Endothelial cell of umbilical vein (primary cell): ENCODE results near the gene KPNA5. TPM values are rescaled to one million over a fixed set of nuclear protein-coding genes. Genes with fewer than 3 reads are reported as not detected.

Experiments
- Bru-seq: library from RNA; stranded (reverse); fragments of 400-500 nt; gene quantifications from one replicate; lab custom pipeline; 2021; lab: Mats Ljungman, UMichigan
- BruChase-seq, 2 experiments: library from RNA; stranded (reverse); fragments of 400-500 nt; gene quantifications; one replicate each; lab custom pipeline; 2021; lab: Mats Ljungman, UMichigan
- BruUV-seq: library from RNA; stranded (reverse); fragments of 400-500 nt; replicated peaks from 2 replicates; lab custom pipeline; 2021; lab: Mats Ljungman, UMichigan
- CTCF ChIA-PET: fragments of 300-600, 350-600 bp; sonication (Branson Sonifier 250); formaldehyde crosslinking; loops from one replicate; lab custom pipeline; 2021; ENCODE audit warnings: antibody characterized with exemption, inconsistent platforms; lab: Charles Lee
- POLR2A ChIA-PET: fragments of 300-600, 350-600 bp; sonication (Branson Sonifier 250); formaldehyde crosslinking; loops from one replicate; lab custom pipeline; 2021; ENCODE audit warnings: antibody characterized with exemption, inconsistent platforms; lab: Charles Lee
- DNase-seq: peaks from one replicate; pipeline ENCODE4 v3.0.0-alpha.2; 2011; ENCODE audit warnings: low read depth, low spot score
- FAIRE-seq: peaks from 2 replicates; lab custom pipeline; 2011; peaks lifted over from hg19 to GRCh38; lab: Jason Lieb, UNC
- H2AFZ ChIP-seq: 2 replicates; pipeline ENCODE4 v1.6.0; 2012; ENCODE audit warnings: low read depth, low read length, control low read depth, inconsistent platforms
- H3K27ac ChIP-seq: 2 replicates; pipeline ENCODE4 v1.5.1; 2011; ENCODE audit warnings: low read depth, mild to moderate bottlenecking, control low read depth, low read length, moderate library complexity; ENCODE audit not compliant: insufficient read depth
- H3K27me3 ChIP-seq, 2 experiments: 2 replicates each; pipeline versions ENCODE4 v1.6.0 to v1.6.1; 2011; ENCODE audit warnings: low read length in 2 of 2, mixed read lengths in 1 of 2; ENCODE audit not compliant: control insufficient read depth in 2 of 2, insufficient read depth in 2 of 2
- H3K36me3 ChIP-seq, 2 experiments: 2 replicates in 1 of 2; 3 replicates in 1 of 2; pipeline ENCODE4 v1.5.1; 2011; ENCODE audit warnings: low read length in 2 of 2, mild to moderate bottlenecking in 1 of 2, moderate library complexity in 1 of 2; ENCODE audit not compliant: control insufficient read depth in 2 of 2, insufficient read depth in 2 of 2; ENCODE audit errors: extremely low read depth in 1 of 2
- H3K4me1 ChIP-seq: 3 replicates; pipeline ENCODE4 v1.5.1; 2011; ENCODE audit warnings: mild to moderate bottlenecking, low read length; ENCODE audit not compliant: control insufficient read depth, insufficient read depth; ENCODE audit errors: extremely low read depth
- H3K4me2 ChIP-seq: 2 replicates; pipeline ENCODE4 v1.6.1; 2011; ENCODE audit warnings: low read length, control low read depth, mixed read lengths; ENCODE audit not compliant: insufficient read depth
- H3K4me3 ChIP-seq, 3 experiments: fragments of 200-600 bp in 1 of 3; sonication (generic), shearing (Covaris generic) in 1 of 3; replicated peaks in 1 of 3; 2 replicates each; pipeline ENCODE4 v1.5.1; 2011 to 2016; ENCODE audit warnings: control low read depth in 3 of 3, low read length in 3 of 3, mild to moderate bottlenecking in 2 of 3, inconsistent platforms in 1 of 3, low read depth in 1 of 3, moderate library complexity in 1 of 3; ENCODE audit not compliant: insufficient read depth in 1 of 3
- H3K79me2 ChIP-seq: 2 replicates; pipeline ENCODE4 v1.6.0; 2012; ENCODE audit warnings: low read length, inconsistent platforms; ENCODE audit not compliant: control insufficient read depth, insufficient read depth
- H3K9ac ChIP-seq: replicated peaks from 2 replicates; pipeline ENCODE3; 2011; ENCODE audit warnings: low read length, control low read depth; ENCODE audit not compliant: insufficient read depth; ENCODE audit errors: extremely low read depth
- H3K9me1 ChIP-seq: replicated peaks from 3 replicates; pipeline ENCODE4 v1.6.0; 2011; ENCODE audit warnings: mild to moderate bottlenecking, low read length; ENCODE audit not compliant: control insufficient read depth, insufficient read depth; ENCODE audit errors: extremely low read depth
- H3K9me3 ChIP-seq: replicated peaks from 2 replicates; pipeline ENCODE4 v1.5.1; 2012; ENCODE audit warnings: low read length, inconsistent platforms; ENCODE audit not compliant: control insufficient read depth, insufficient read depth
- H4K20me1 ChIP-seq: replicated peaks from 2 replicates; pipeline ENCODE3; 2011; ENCODE audit warnings: mild to moderate bottlenecking, low read length; ENCODE audit not compliant: control insufficient read depth, insufficient read depth; ENCODE audit errors: extremely low read depth
- EZH2 ChIP-seq: IDR thresholded peaks from 2 replicates; pipeline ENCODE4 v1.6.1; 2012; ENCODE audit warnings: borderline replicate concordance, low read depth, mild to moderate bottlenecking, moderate library complexity, low read length, inconsistent platforms; ENCODE audit not compliant: severe bottlenecking
- FOS ChIP-seq: IDR thresholded peaks from 2 replicates; pipeline ENCODE4 v1.6.1; 2011; ENCODE audit warnings: mild to moderate bottlenecking, low read length, moderate library complexity, borderline replicate concordance; ENCODE audit not compliant: insufficient read depth
- GATA2 ChIP-seq: IDR thresholded peaks from 2 replicates; pipeline ENCODE4 v1.7.0; 2011; ENCODE audit warnings: low read depth, mild to moderate bottlenecking, moderate library complexity, mixed read lengths, low read length; ENCODE audit not compliant: insufficient read length, insufficient read depth
- JUN ChIP-seq: IDR thresholded peaks from 2 replicates; pipeline ENCODE4 v1.6.1; 2011; ENCODE audit warnings: borderline replicate concordance, low read depth; ENCODE audit not compliant: insufficient read length, insufficient read depth
- MAX ChIP-seq: IDR thresholded peaks from 2 replicates; pipeline ENCODE4 v1.6.1; 2011; ENCODE audit not compliant: insufficient read depth, insufficient read length
- MYC ChIP-seq: IDR thresholded peaks from one replicate; pipeline ENCODE4 v1.6.1; 2011; ENCODE audit warnings: mild to moderate bottlenecking, low read depth, low read length
- POLR2A ChIP-seq: IDR thresholded peaks from 2 replicates; pipeline ENCODE4 v1.6.1; 2012; ENCODE audit warnings: low read depth, mild to moderate bottlenecking, control low read depth, low read length
- POLR2AphosphoS5 ChIP-seq: IDR thresholded peaks from 2 replicates; pipeline ENCODE4 v1.6.1; 2012; ENCODE audit warnings: low read depth, mild to moderate bottlenecking, control low read depth, low read length, moderate library complexity; ENCODE audit not compliant: insufficient read depth
- dilution Hi-C: fragments of 300-500 bp; cut with MboI; formaldehyde crosslinking; loops from one replicate; pipeline ENCODE4 v1.15.0; 2019; ENCODE audit warnings: low sequenced_read_pairs; ENCODE audit not compliant: extremely low pct_ligation_motif_present
- intact Hi-C: fragments of 100-400 bp; cut with micrococcal nuclease; formaldehyde crosslinking; loops from one replicate; pipeline ENCODE4 v1.10.0; 2022
- long read RNA-seq: library from polyadenylated mRNA; stranded (forward); transcript quantifications from one replicate; pipeline ENCODE4 v2.0.0, GENCODE V29; 2021
- polyA minus RNA-seq, 3 experiments: library from RNA; depleted of rRNA, polyadenylated mRNA; stranded (reverse); fragments of >200 nt; gene quantifications; 1 replicate in 1 of 3; 2 replicates in 2 of 3; pipeline ENCODE4 v1.2.3, GENCODE V29; 2011
- polyA plus RNA-seq, 4 experiments: library from polyadenylated mRNA; depleted of rRNA in 3 of 4; stranded (reverse) in 3 of 4; unstranded in 1 of 4; fragments of >200 nt; gene quantifications; 2 replicates each; pipeline versions ENCODE4 v1.2.1 to v1.2.3, GENCODE V29; 2011 to 2012; ENCODE audit warnings: missing spikeins in 1 of 4
- total RNA-seq: library from RNA; stranded (reverse); gene quantifications from 2 replicates; pipeline ENCODE4 v1.2.3, GENCODE V29; 2021
- TF ChIP-seq, protein P1 (sequence below), 2 donors: IDR thresholded peaks; 1 replicate in 1 of 2; 2 replicates in 1 of 2; pipeline ENCODE4 v1.5.1; 2011; ENCODE audit warnings: low read length in 2 of 2, mild to moderate bottlenecking in 2 of 2, moderate library complexity in 2 of 2, control low read depth in 1 of 2, inconsistent platforms in 1 of 2, low read depth in 1 of 2; ENCODE audit not compliant: insufficient read depth in 1 of 2; ENCODE audit errors: extremely low read depth in 1 of 2

Gene KPNA5
- total RNA-seq (7.1 and 8.9 TPM in 2 replicates), polyA plus RNA-seq (1.3 and 1.6 TPM in 2 replicates), polyA minus RNA-seq (3.4 and 4.8 TPM in 2 replicates), Bru-seq, nascent RNA (percentile 80 among the genes with signal in this experiment), BruChase-seq, experiment 1, labeled RNA remaining after a 6-hour chase (percentile 57 among the genes with signal in this experiment), BruChase-seq, experiment 2, labeled RNA remaining after a 2-hour chase (percentile 70 among the genes with signal in this experiment)
- polyA plus RNA-seq (2011; cell fraction: cytosol; rRNA removed): 2.4 and 2.5 TPM in 2 replicates
- polyA plus RNA-seq (2011; cell fraction: nucleus; rRNA removed): 7.1 and 11.2 TPM in 2 replicates
- 2.8 and 4.5 TPM in 2 replicates for polyA plus RNA-seq (2012)
- 3.7 TPM for polyA minus RNA-seq (2011; cell fraction: cytosol; rRNA and poly(A)+ RNA removed)
- 5.7 and 6.5 TPM in 2 replicates for polyA minus RNA-seq (2011; cell fraction: nucleus; rRNA and poly(A)+ RNA removed)
- long read RNA-seq, full-length matches to known transcripts: 9 of 15 reads
- long read RNA-seq, partial matches to known transcripts: 1 of 15 reads
- long read RNA-seq, other reads (novel, unspliced or antisense): 5 of 15 reads

GRCh38 chr6:116680880-116681672, at the start of gene KPNA5:
TSS of gene KPNA5 (plus strand) at chr6:116681211. CDS start at chr6:116681335, 124 bp downstream.
- Histone ChIP-seq H3K9me1 (no peaks in the 10 kb centered on the region), H3K9ac (peak within 1 kb of the TSS; percentile 78), H3K27me3 (no peaks in the 10 kb centered on the region), H3K36me3 (no peaks in the 10 kb centered on the region), H3K27ac (peak within 1 kb of the TSS; percentile 73), H3K4me2 (peak within 1 kb of the TSS; percentile 96), H3K9me3 (no peaks in the 10 kb centered on the region), H2AFZ (peak within 1 kb of the TSS; percentile 92), H3K4me3 (peak within 1 kb of the TSS; percentile 61 to 85 (median 80)), H4K20me1 (no peaks in the 10 kb centered on the region), H3K4me1 (peaks cover 12% of the 10 kb centered on the region), H3K79me2 (peaks cover 24% of the 10 kb centered on the region)
- no peak for TF ChIP-seq FOS
- no peak for TF ChIP-seq GATA2
- no peak for TF ChIP-seq EZH2
- no peak for TF ChIP-seq MAX
- no peak for TF ChIP-seq JUN
- TF ChIP-seq POLR2AphosphoS5: peak; percentile 82
- peak; percentile 87 for TF ChIP-seq POLR2A
- TF ChIP-seq MYC: no peak
- TF ChIP-seq, protein P1, sequence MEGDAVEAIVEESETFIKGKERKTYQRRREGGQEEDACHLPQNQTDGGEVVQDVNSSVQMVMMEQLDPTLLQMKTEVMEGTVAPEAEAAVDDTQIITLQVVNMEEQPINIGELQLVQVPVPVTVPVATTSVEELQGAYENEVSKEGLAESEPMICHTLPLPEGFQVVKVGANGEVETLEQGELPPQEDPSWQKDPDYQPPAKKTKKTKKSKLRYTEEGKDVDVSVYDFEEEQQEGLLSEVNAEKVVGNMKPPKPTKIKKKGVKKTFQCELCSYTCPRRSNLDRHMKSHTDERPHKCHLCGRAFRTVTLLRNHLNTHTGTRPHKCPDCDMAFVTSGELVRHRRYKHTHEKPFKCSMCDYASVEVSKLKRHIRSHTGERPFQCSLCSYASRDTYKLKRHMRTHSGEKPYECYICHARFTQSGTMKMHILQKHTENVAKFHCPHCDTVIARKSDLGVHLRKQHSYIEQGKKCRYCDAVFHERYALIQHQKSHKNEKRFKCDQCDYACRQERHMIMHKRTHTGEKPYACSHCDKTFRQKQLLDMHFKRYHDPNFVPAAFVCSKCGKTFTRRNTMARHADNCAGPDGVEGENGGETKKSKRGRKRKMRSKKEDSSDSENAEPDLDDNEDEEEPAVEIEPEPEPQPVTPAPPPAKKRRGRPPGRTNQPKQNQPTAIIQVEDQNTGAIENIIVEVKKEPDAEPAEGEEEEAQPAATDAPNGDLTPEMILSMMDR (IDR thresholded peaks at IDR 0.05; ENCODE audit: extremely low read depth in 1 of 2, insufficient read depth in 1 of 2, low read depth in 1 of 2, low read length in 2 of 2): no peak
- ChIA-PET CTCF (interaction anchor here (0.9 to 1.4 kb wide), 4 partner anchors 11 to 413 kb away, joined by 3 to 4 read pairs (median 3); no protein-coding TSS in a partner anchor), POLR2A (interaction anchor here (1.1 kb wide), 1 partner anchor 13 kb away, joined by 3 read pairs; the partner anchor contains the start of gene ZUP1)
- FAIRE-seq (peak; percentile 83), DNase-seq (peak; percentile 94)
- intact Hi-C loops (loop anchor here (1.0 kb wide), 3 partner anchors 13 to 110 kb away; partner anchors contain the start of genes RWDD1 and ZUP1), dilution Hi-C loops (no loop called here)
- TSS peak; percentile 63 for BruUV-seq
